NB4 (cell line): ENCODE measurements around the gene AGT.

Source experiments
- CTCF ChIP-seq: IDR thresholded peaks from one replicate; pipeline ENCODE4 v1.5.1; 2012; ENCODE audit warnings: low read depth, low read length
- MAX ChIP-seq: IDR thresholded peaks from 2 replicates; pipeline ENCODE4 v1.6.1; 2011; ENCODE audit warnings: low read depth, low read length
- MYC ChIP-seq: IDR thresholded peaks from 2 replicates; pipeline ENCODE4 v1.6.1; 2011; ENCODE audit warnings: low read depth, low read length
- POLR2A ChIP-seq: IDR thresholded peaks from 2 replicates; pipeline ENCODE4 v1.6.1; 2011; ENCODE audit warnings: mild to moderate bottlenecking; ENCODE audit not compliant: insufficient read length; ENCODE audit errors: extremely low read depth

GRCh38 chr1:230703679-230704385 lies 10.1 kb downstream of the AGT start:
- TF ChIP-seq MAX (no peak), CTCF (no peak), POLR2A (no peak), MYC (no peak)
